HepG2 (cell line): ENCODE results near the gene MCEE. TPM values are rescaled to one million over a fixed set of nuclear protein-coding genes. Genes with fewer than 3 reads are reported as not detected.
A peak's percentile ranks its signal among the peaks of the same experiment; 100 is the strongest.

Experiments
- AGO2 ChIP-seq: fragments of 200-400 bp; formaldehyde crosslinking; optimal IDR thresholded peaks from 2 replicates; pipeline ENCODE3; 2017; ENCODE audit warnings: mild to moderate bottlenecking, low read depth, low read length, moderate library complexity
- CSRNP2 ChIP-seq: sonication (generic); formaldehyde crosslinking; conservative IDR thresholded peaks from 2 replicates; pipeline ENCODE4 v1.8.0; 2022; ENCODE audit warnings: low read depth, missing genetic modification reagents
- EHMT2 ChIP-seq: fragments of 200-600 bp; sonication (generic); IDR thresholded peaks from 2 replicates; pipeline ENCODE4 v1.7.0; 2017; ENCODE audit warnings: antibody characterized with exemption, low read depth, low read length, borderline replicate concordance
- FOXP1 ChIP-seq, 2 experiments: fragments of 450-650 bp in 1 of 2; IDR thresholded peaks; 2 replicates each; pipeline ENCODE4 v1.6.1; 2017 to 2018; ENCODE audit warnings: antibody characterized with exemption in 1 of 2
- KDM5B ChIP-seq: sonication (generic); formaldehyde crosslinking; IDR thresholded peaks from 2 replicates; pipeline ENCODE4 v1.4.0; 2020; ENCODE audit warnings: missing genetic modification reagents, mild to moderate bottlenecking, borderline replicate concordance
- MAFK ChIP-seq, 2 experiments: IDR thresholded peaks in 1 of 2; conservative IDR thresholded peaks in 1 of 2; 2 replicates each; pipeline ENCODE4 v1.6.1; 2011; ENCODE audit warnings: improper control_type of control experiment in 2 of 2, low read length in 2 of 2
- POGK ChIP-seq: sonication (generic); formaldehyde crosslinking; conservative IDR thresholded peaks from 2 replicates; pipeline ENCODE4 v1.8.0; 2022; ENCODE audit warnings: mild to moderate bottlenecking, moderate library complexity, missing genetic modification reagents
- SMARCC2 ChIP-seq: fragments of 450-650 bp; IDR thresholded peaks from 2 replicates; pipeline ENCODE4 v1.6.1; 2017; ENCODE audit warnings: antibody characterized with exemption, mild to moderate bottlenecking
- SMC3 ChIP-seq: IDR thresholded peaks from 2 replicates; pipeline ENCODE4 v1.6.1; 2011; ENCODE audit warnings: low read length, improper control_type of control experiment
- SOX5 ChIP-seq: IDR thresholded peaks from 2 replicates; pipeline ENCODE4 v1.6.1; 2016; ENCODE audit warnings: borderline replicate concordance
- STAT6 ChIP-seq: sonication (generic); formaldehyde crosslinking; IDR thresholded peaks from 2 replicates; pipeline ENCODE4 v1.4.0; 2020; ENCODE audit warnings: missing genetic modification reagents, mild to moderate bottlenecking, borderline replicate concordance
- ZBTB14 ChIP-seq: sonication (generic); formaldehyde crosslinking; IDR thresholded peaks from 2 replicates; pipeline ENCODE4 v1.4.0; 2020; ENCODE audit warnings: missing genetic modification reagents
- ZBTB37 ChIP-seq: sonication (generic); formaldehyde crosslinking; IDR thresholded peaks from 2 replicates; pipeline ENCODE4 v1.4.0; 2020; ENCODE audit warnings: mild to moderate bottlenecking, missing genetic modification reagents
- ZNF451 ChIP-seq: sonication (generic); formaldehyde crosslinking; IDR thresholded peaks from 2 replicates; pipeline ENCODE4 v1.5.0; 2020; ENCODE audit warnings: mild to moderate bottlenecking, missing genetic modification reagents
- ZNF674 ChIP-seq: sonication (generic); formaldehyde crosslinking; IDR thresholded peaks from 2 replicates; pipeline ENCODE4 v1.5.0; 2020; ENCODE audit warnings: low read depth, mild to moderate bottlenecking, missing genetic modification reagents
- ZNF781 ChIP-seq: sonication (generic); formaldehyde crosslinking; IDR thresholded peaks from 2 replicates; pipeline ENCODE4 v1.5.1; 2020; ENCODE audit warnings: borderline replicate concordance, mild to moderate bottlenecking, missing genetic modification reagents; ENCODE audit errors: not compliant biosample characterization
- polyA plus RNA-seq, 8 experiments: library from polyadenylated mRNA; depleted of rRNA in 3 of 8; stranded (reverse) in 7 of 8; unstranded in 1 of 8; fragments of >200 nt; fragmentation: Illumina TruSeq in 4 of 8; extraction: Trizol in 4 of 8; gene quantifications; 2 replicates each; pipeline versions ENCODE4 v1.2.1 to v1.2.3, GENCODE V29; 2011 to 2016; ENCODE audit warnings: low read depth in 4 of 8, missing spikeins in 1 of 8, mixed read lengths in 1 of 8; ENCODE audit not compliant: insufficient read depth in 1 of 8
- total RNA-seq, 5 experiments: library from RNA; depleted of rRNA; stranded (reverse); fragments of >200 nt; fragmentation: Illumina TruSeq; extraction: Trizol; gene quantifications; 2 replicates each; pipeline ENCODE4 v1.2.3, GENCODE V29; 2016; ENCODE audit warnings: low read depth in 1 of 5

The MCEE gene
- total and polyA plus RNA-seq, 2 of the 13 experiments (the other 11 are each of a cell fraction or from before 2014, with no cell fraction given), result 32.0 to 66.9 TPM

GRCh38 chr2:71157124-71157793 is 27.2 kb upstream of the MCEE start (continued):
- TF ChIP-seq POGK (no peak), SOX5 (CRISPR knock-in tag) (no peak), ZNF781 (CRISPR knock-in tag) (no peak), ZBTB14 (no peak), EHMT2 (no peak), ZBTB37 (CRISPR knock-in tag) (no peak), FOXP1 (IDR thresholded peaks at IDR 0.05) (no peak), FOXP1 (CRISPR knock-in tag; IDR thresholded peaks at IDR 0.05) (no peak), AGO2 (no peak), SMARCC2 (no peak), ZNF451 (CRISPR knock-in tag) (no peak), ZNF674 (CRISPR knock-in tag) (no peak), SMC3 (peak; percentile 20; the same call in 1 of the 2 replicates), KDM5B (CRISPR knock-in tag) (no peak), CSRNP2 (CRISPR knock-in tag) (no peak), MAFK (conservative IDR thresholded peaks at IDR 0.05 in 1 of 2, IDR thresholded peaks at IDR 0.05 in 1 of 2; ENCODE audit: low read length in 2 of 2) (no peak), STAT6 (CRISPR knock-in tag) (no peak)
